Measurements from ENCODE around the gene ZFR. TPM values are rescaled to one million over a fixed set of nuclear protein-coding genes. Genes with fewer than 3 reads are reported as not detected.

ZFR gene
- total RNA-seq, 4 donors from 2014 or later: 35.6 to 64.1 (median 57.4) TPM

GRCh38 chr5:32445287-32445758 is 783 bp upstream of the ZFR start:
- in situ Hi-C loops (cut with MboI; ENCODE audit: low pct_ligation_motif_present in 1 of 4, low pct_unique_long_range_greater_than_20kb in 1 of 4, low sequenced_read_pairs in 3 of 4): no loop called here
- Histone ChIP-seq H3K9me3 (no peaks in the 10 kb centered on the region), H3K27ac (no peak overlapping the region), H3K27me3 (no peaks in the 10 kb centered on the region), H3K4me3 (no peak overlapping the region), H3K36me3 (no peaks in the 10 kb centered on the region), H3K4me1 (peaks cover 4 to 50% (median 27%) of the 10 kb centered on the region in 4 donors)
- DNase-seq: no peak
- intact Hi-C loops (cut with DNase I; ENCODE audit: low total_unique reads): no loop called here
- 73 to 89% methylated on average over 1 to 10 of the region's 10 CpGs for WGBS, 2 donors (ENCODE audit: low coverage in 1 of 2)
- TF ChIP-seq POLR2A (IDR thresholded peaks at IDR 0.05) (no peak), POLR2AphosphoS5 (IDR thresholded peaks at IDR 0.05) (no peak), EP300 (IDR thresholded peaks at IDR 0.05; ENCODE audit: low read depth) (no peak), CTCF (IDR thresholded peaks at IDR 0.05) (no peak)

GRCh38 chr5:32443541-32444430 is 754 bp downstream of the ZFR start:
- WGBS, 2 donors (ENCODE audit: low coverage in 1 of 2): 0 to 1% methylated on average over 9 to 67 of the region's 83 CpGs
- peak overlapping the region; percentile 84 to 97 (median 92) for H3K4me3 ChIP-seq
- in situ Hi-C loops (cut with MboI; ENCODE audit: low pct_ligation_motif_present in 1 of 4, low pct_unique_long_range_greater_than_20kb in 1 of 4, low sequenced_read_pairs in 3 of 4) (no loop called here), intact Hi-C loops (cut with DNase I; ENCODE audit: low total_unique reads) (no loop called here)
- TF ChIP-seq POLR2AphosphoS5 (IDR thresholded peaks at IDR 0.05): no peak
- no peak for TF ChIP-seq POLR2A (IDR thresholded peaks at IDR 0.05)
- no peak for TF ChIP-seq EP300 (IDR thresholded peaks at IDR 0.05; ENCODE audit: low read depth)
- TF ChIP-seq CTCF (IDR thresholded peaks at IDR 0.05): no peak
- peaks cover 4 to 66% (median 32%) of the 10 kb centered on the region in 4 donors for H3K4me1 ChIP-seq
- H3K36me3 ChIP-seq: no peaks in the 10 kb centered on the region
- no peaks in the 10 kb centered on the region for H3K27me3 ChIP-seq
- peak; percentile 45 for DNase-seq
- peak overlapping the region; percentile 97 to 98 (median 98) for H3K27ac ChIP-seq
- no peaks in the 10 kb centered on the region for H3K9me3 ChIP-seq

- H3K4me1 ChIP-seq: peaks cover 4 to 71% (median 35%) of the 10 kb centered on the region in 4 donors
- H3K36me3 ChIP-seq: no peaks in the 10 kb centered on the region
- no peak for DNase-seq
- H3K4me3 ChIP-seq: peak overlapping the region; percentile 61 to 96 (median 86)
- TF ChIP-seq POLR2A (IDR thresholded peaks at IDR 0.05): no peak
- no peak for TF ChIP-seq POLR2AphosphoS5 (IDR thresholded peaks at IDR 0.05)
- no peak for TF ChIP-seq EP300 (IDR thresholded peaks at IDR 0.05; ENCODE audit: low read depth)
- no peak for TF ChIP-seq CTCF (IDR thresholded peaks at IDR 0.05)
- WGBS, 2 donors (ENCODE audit: low coverage in 1 of 2): 3 to 12% methylated on average over 6 to 7 of the region's 7 CpGs
- H3K9me3 ChIP-seq: no peaks in the 10 kb centered on the region
- in situ Hi-C loops (cut with MboI; ENCODE audit: low pct_ligation_motif_present in 1 of 4, low pct_unique_long_range_greater_than_20kb in 1 of 4, low sequenced_read_pairs in 3 of 4) (no loop called here), intact Hi-C loops (cut with DNase I; ENCODE audit: low total_unique reads) (no loop called here)
- no peaks in the 10 kb centered on the region for H3K27me3 ChIP-seq
- peak overlapping the region; percentile 97 to 98 (median 98) for H3K27ac ChIP-seq
Observed at GRCh38 chr5:32443145-32443540, 1.4 kb downstream of the ZFR start.

GRCh38 chr5:32439086-32439642 is 5.4 kb downstream of the ZFR start:
- Histone ChIP-seq H3K4me3 (no peak overlapping the region), H3K36me3 (no peaks in the 10 kb centered on the region), H3K4me1 (peaks cover 4 to 85% (median 56%) of the 10 kb centered on the region in 4 donors), H3K9me3 (no peaks in the 10 kb centered on the region), H3K27ac (no peak overlapping the region), H3K27me3 (no peaks in the 10 kb centered on the region)
- DNase-seq: no peak
- 65 to 95% methylated on average over 2 to 3 of the region's 3 CpGs for WGBS, 2 donors (ENCODE audit: low coverage in 1 of 2)
- in situ Hi-C loops (cut with MboI; ENCODE audit: low pct_ligation_motif_present in 1 of 4, low pct_unique_long_range_greater_than_20kb in 1 of 4, low sequenced_read_pairs in 3 of 4) (no loop called here), intact Hi-C loops (cut with DNase I; ENCODE audit: low total_unique reads) (no loop called here)
- TF ChIP-seq POLR2AphosphoS5 (IDR thresholded peaks at IDR 0.05) (no peak), EP300 (IDR thresholded peaks at IDR 0.05; ENCODE audit: low read depth) (no peak), POLR2A (IDR thresholded peaks at IDR 0.05) (no peak), CTCF (IDR thresholded peaks at IDR 0.05) (no peak)
